ENCODE results near the gene AUNIP.

AUNIP gene

DNA sequence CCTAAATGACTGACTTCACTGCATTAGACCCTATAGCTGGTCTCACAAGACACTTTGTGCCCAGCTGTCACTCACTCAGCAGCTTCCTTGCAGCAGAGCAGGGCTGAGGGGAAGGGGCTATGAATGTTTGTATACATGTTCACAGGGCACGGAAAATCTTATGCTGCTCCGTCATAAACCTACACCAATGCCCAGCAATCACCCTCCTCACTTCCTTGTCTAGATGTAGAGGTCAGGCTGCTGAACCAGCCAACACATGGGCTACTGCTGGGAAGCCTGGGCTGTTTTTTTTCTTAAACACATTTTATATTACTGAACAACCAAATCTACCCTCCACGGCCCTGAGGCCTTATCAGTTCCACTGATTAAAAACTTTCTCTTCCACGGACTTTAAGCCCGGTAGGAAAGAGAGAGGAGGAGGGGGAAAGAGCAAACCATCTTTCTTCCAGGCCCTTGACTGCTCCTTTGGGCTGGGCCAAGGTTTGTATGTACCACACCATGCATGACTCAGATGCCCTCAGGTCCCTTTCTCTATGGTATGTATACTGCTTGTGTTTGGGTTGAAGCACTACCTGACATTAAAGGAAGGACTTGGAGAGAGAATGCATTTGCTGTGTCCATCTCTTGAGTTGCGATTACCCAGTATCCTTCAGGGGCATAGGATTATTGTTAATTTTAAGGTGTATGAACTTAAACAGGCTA lies 26.8 kb downstream of the AUNIP start:
- no peak for DNase-seq (ENCODE audit: low read depth in 2 of 2, low spot score in 1 of 2)

DNA sequence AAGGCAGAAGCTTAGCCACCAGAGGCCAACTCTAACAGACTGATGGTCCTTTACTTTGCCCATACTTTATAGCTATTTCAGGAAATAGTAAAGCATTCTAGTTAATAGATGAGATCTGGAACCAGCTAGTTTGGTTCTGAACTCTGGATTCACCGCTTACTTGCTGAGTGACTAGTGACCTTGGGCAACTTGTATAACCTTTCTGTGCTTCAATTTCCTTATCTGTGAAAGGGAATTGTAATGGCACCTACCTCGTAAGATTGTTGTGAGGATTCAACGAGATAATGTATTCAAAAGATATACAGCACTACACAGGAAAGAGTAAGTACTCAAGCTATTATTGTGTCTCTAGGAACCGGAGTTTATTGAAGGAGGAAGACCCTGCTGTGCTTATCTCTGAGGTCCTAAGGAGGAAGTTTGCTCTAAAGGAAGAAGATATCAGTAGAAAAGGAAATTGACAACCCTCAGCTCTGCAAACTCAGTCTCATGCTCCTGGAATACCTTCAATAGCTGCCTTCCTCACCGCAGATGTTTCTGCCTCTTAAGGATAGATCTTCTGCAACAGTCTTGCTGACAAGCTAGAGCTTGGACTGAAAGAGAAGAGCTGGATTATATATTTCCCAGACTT lies 27.6 kb downstream of the AUNIP start:
- no peak for DNase-seq (ENCODE audit: low read depth in 2 of 2, low spot score in 1 of 2)

DNA sequence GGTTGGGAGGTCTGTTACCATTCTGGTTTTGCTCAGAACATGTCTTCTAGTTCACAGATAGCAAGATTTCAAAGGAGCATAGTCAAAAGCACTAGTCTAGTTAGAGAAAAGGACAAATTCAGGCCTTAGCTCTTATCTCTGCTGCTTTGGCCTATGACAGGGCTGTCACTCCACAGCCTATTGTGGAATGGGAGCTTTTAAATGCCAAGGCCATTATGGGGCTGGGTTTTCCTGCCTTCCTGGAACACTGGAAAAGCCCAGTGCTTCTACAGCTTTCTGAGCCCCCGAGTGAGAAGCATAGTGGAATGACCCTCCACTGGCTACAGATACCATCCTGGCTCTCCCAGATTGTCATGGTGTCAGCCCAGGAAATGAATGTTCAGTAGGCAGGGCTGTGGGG lies 30.2 kb downstream of the AUNIP start:
- DNase-seq (ENCODE audit: low read depth in 2 of 2, low spot score in 1 of 2): no peak

DNA sequence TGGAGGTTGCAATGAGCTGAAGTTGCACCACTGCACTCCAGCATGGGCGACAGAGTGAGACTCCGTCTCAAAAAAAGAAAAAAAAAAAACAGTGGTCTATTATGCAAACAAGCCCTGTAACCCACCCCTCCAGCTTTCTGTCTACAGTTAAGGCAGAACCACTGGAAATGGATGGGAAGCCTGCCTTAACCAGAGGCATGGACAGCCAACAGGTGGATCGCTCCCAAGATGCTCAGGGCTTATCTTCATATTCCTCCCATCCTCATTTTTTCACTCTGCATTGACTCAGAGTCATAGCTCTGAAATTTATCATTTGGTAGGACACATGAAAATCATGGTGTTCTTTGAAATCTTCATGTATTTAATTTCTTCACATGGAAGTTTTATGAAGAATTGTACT lies 30.8 kb downstream of the AUNIP start:
- no peak for DNase-seq (ENCODE audit: low read depth in 2 of 2, low spot score in 1 of 2)

DNA sequence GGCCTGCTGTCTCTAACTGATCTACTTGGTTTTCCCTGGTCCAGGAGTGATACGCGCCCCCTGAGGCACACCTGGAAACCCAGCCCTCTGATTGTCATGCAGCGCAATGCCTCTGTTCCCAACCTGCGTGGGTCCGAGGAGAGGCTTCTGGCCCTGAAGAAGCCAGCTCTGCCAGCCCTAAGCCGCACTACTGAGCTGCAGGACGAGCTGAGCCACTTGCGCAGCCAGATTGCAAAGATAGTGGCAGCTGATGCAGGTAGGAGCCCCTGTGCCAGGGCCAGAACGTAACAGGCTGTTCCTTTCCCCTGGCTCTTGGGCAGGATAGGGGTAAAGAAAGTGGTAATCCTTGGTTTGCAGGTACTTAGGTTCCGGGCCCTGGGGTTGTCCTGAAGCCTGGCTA lies 32.7 kb downstream of the AUNIP start:
- no peak for DNase-seq (ENCODE audit: low read depth in 2 of 2, low spot score in 1 of 2)

DNA sequence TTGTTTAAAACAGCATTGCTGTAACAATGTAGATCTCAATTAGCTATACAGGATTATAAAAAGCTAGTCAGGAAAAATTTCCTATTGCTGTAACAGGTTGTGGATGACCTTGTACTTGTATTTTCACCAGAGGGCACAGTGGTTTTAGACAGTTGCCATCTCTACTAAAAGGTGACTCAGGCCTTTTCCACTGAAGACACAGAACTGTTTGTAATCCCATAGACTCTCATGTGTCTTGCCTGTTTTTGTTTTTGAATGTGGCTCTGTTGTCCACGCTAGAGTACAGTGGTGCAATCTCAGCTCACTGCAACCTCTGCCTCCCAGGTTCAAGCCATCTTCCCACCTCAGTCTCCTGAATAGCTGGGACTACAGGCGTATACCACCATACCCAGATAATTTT lies 33.7 kb downstream of the AUNIP start:
- no peak for DNase-seq (ENCODE audit: low read depth in 2 of 2, low spot score in 1 of 2)

DNA sequence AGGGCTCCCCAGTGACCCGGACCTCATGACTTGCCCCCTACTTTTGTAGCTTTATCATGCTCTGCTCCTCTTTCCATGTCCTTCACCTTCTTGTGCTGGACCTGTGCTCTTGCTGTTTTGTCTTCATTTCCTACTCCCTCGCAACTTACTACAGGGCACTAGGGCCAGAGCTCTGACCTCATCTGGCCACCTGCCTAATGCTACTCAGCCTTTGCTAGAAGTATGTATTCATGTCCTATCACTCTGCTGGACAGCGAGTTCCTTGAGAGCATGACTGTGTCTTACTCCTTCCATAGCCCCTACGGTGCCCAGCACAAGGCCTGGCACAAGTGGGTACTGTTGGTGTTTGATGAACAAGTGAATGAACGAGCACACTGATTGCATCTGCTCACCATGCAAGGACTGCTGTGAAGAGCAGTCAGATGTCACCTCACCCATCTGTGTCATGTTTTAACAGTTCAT lies 37.6 kb downstream of the AUNIP start:
- no peak for DNase-seq (ENCODE audit: low read depth in 2 of 2, low spot score in 1 of 2)

DNA sequence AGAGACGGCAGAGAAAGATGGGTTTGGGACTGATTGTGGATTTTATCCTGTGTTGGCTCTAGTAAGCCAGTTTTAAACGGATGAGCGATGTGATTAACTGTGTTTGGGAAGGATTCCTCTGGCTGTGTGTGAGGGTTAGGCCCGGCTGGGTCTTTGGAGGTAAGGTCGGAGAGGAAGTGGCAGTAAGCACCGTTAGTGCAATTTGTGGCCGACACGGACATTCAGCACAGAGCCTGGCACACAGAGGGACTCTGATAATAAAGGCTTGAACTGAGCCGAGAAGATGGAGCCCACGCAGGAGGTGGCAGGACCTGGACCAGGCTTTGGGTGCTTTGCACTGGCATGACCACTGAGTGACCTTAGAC lies 38.2 kb downstream of the AUNIP start:
- DNase-seq (ENCODE audit: low read depth in 2 of 2, low spot score in 1 of 2): no peak

DNA sequence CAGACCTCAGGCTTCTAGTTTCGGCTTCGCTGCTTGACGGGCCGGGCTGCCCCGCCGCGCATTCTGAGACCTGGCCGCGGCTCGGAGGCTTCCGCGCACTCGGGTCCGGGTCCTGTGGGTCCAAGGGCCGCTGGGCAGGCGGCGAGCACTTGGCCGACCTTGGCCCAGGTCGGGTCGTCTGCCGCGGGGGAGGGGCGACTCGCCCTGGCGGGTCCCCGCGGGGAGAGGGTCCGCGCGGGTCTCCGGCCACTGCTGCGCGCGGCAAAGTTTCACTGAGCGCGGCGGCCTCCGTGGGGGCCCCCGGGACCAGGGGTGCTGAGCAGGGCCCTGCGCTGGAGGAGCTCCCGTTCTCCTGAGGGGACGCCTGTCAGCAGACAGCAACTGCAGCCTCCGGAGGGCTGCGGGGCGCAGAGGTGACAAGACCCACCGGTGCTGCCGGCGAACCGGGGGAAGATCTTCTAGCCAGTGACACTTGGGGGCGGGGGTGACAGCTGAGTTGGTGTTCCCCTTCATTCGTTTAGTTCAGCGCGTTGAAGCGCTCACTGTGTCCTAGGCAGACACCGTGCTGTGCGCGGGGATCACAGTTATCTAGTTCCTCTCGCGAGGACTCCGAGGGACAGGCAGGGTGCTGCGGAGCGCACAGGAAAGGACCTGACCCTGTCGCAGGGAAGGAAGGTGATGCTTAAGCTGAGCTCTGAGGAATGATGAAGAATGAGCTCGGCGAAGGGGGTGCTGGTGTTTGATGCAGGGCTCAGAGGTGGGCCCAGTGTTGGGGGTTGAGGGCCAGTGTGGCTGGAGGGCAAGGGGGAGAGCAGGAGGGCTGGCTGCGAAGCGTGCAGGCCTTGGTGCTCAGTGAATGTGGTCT lies 38.8 kb downstream of the AUNIP start:
- peak in 1 of 2 donors; percentile 46 for DNase-seq (ENCODE audit: low read depth in 2 of 2, low spot score in 1 of 2)

DNA sequence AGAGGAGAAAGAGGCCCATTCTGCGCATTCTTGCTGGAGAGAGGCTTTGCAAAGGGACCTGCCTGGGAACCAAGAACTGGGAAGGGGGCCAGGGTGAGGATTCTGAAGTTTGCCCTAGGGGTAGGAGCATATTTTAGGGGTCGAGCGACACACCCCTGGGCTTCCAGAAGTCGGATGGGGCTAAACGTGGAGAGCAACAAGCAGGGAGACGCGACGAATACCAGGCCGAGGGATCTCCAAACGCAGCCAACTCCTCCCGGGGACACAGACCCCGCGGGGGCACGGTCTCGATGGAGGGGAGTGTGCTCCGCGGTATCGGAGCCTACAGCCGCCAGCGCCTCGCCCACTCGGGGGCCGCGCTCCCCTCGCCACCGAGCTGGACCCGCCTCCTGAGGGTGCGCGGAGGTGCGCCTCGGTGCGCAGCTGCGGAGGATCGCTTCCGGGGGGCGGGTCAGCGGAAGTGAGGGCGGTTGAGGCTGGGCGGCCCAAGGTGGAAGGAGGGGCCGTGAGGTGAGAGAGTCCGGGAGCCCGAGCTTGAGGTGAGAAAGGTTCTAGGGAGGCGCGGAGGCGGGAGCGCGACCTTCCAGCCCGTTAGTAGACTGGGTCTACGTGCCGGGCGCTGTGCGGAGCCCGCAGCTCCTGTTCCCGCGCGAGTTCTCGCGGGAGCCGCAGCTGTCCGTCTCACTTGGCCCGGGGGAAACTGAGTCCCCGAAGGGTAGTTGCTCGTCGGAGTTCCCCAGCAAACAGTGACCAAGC lies 39.6 kb downstream of the AUNIP start, which contains the start of gene MTFR1L:
Gene MTFR1L (plus strand): TSS at position 464 of the 756 bp plus-strand sequence. CDS start 3,151 bp downstream, outside the sequence.
- DNase-seq (ENCODE audit: low read depth in 2 of 2, low spot score in 1 of 2): peak; percentile 85 to 91

DNA sequence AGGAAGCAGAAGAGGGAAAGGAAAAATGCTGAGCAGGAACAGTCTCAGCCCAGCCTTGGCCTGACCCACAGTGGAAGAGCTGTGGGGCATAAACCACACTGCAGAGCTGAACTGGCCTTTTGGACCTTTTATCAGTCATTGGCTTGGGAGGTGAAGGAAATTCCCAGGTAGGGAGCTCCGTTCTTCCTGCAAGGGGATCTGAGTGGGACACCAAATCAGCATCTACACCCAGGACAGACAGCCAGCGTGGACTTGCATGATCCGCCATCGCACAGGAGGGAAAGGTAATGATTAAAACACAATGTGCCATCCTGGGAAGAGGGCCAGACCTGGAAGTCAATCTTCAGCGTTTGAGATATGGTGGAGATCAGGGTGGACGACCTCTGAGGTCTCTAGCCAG lies 40.7 kb downstream of the AUNIP start:
- DNase-seq (ENCODE audit: low read depth in 2 of 2, low spot score in 1 of 2): no peak

DNA sequence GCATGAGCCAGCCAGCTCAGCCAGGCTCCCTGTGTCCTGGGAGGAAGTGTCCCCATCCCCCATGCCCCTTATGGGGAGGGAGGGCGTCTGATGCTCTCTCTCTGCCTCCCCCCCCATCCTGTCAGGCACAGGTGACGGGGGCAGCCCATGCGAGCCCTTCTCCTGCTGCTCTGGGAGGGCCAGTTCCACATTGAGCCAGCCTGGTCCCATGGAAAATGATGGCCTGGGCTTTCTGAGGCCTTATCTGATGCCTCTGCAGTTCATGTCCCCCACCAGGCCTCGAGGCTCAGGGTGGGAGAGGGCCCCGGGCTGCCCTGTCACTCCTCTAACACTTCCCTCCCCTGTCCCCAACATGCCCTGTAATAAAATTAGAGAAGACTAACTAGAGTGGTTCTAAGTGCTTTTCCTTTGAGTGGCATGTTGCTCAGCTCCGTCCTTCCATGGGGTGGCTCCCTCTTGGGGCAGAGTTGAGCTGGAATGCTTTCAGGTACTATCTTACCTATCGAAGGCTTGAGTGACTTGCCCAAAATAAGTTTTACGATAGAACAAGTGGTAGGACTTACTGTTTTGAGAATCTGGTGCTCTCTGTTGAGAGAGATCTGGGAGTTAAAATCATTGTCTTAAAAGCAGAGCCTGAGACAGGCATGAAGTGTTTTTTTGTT lies 41.3 kb downstream of the AUNIP start:
- no peak for DNase-seq (ENCODE audit: low read depth in 2 of 2, low spot score in 1 of 2)

DNA sequence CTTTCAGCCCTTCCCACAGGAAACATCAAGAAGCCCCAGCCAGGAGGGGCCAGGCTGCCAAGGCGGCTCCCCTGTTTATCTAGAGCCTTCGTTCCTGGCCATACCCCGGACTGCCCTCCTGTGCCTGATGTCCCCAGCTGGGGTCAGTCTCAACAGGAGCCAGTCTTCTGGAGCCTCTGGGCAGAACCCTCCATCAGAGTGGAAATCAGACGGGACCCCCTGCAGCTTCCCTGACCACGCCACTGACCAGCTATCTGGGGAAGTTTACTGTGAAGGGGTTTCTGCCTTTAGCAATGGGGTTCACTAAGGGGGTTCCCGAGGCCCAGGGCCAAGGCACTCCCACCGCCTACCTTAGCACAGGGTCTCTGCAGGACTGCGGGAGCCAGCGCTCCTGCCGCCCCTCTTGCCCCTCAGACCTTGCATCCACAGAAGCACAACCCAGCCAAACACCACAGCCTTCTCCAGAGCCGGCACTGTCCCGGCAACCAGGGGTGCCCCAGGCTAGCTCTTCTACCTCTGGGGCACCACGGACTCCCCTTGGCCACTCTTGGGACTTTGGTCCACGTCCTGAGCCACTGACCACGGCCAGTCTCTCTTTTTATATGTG lies 43.0 kb downstream of the AUNIP start:
- no peak for DNase-seq (ENCODE audit: low read depth in 2 of 2, low spot score in 1 of 2)

DNA sequence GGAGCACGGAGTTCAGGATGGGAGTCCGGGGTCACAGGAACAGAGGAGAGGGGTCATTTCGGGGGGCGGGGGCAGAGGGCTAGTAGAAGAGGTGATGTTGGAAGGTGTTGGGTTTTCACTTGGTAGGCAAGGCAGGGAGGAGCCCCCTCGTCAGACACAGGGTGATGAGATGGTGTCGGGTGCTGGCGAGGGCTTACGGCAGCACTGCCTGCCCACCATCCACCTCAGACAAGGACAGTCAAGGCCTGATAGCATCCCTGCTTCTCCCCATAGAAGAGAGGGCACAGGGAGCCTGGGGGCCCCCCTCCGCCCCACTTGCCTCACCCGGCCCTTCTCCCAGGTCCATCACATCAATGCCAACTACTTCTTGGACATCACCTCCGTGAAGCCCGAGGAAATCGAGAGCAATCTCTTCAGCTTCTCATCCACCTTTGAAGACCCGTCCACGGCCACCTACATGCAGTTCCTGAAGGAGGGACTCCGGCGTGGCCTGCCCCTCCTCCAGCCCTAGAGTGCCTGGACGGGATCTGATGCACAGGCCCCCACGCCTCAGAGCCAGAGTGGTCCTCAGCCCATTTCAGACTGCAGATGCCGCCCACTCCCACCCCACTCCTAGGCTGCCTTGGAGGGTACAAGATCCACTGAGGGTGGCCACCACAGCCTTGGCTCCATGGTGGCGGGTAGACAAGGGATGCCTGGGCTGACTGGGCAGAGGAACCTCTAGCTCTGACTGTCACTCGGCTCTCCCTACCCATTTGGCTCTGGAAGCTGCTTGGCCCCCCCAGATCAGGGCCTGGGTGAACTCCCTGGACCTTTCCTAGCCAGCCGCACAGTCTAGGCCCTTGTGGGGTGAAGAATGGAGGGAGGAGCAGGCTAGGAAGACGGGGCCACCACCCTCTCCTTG lies 43.8 kb downstream of the AUNIP start:
- no peak for DNase-seq (ENCODE audit: low read depth in 2 of 2, low spot score in 1 of 2)

DNA sequence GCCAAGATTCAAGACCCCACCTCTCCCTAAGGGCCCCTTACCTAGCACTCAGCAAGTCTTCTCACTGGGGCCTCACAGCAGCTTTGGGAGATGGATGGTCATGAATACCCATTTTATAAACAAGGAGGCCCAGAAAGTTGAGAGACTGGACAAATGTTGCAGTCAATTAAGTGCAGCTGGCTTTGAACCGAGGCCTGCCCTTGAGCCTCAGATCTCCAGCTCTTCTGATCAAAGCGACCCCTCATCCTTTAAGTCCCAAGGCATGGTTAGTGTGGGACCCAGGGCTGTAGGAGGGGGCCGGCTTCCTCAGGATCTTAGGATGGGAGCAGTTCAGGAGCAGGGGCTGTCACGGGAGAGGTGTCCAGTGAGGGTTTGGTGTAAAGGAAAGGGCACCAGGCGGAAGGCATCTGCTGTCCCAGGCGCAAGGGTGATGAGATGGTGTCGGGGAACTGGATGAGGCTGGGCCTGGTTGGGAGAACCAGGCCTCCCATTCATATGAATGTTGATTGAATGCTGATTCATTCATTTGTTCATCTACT lies 44.6 kb downstream of the AUNIP start:
- DNase-seq (ENCODE audit: low read depth in 2 of 2, low spot score in 1 of 2): no peak

DNA sequence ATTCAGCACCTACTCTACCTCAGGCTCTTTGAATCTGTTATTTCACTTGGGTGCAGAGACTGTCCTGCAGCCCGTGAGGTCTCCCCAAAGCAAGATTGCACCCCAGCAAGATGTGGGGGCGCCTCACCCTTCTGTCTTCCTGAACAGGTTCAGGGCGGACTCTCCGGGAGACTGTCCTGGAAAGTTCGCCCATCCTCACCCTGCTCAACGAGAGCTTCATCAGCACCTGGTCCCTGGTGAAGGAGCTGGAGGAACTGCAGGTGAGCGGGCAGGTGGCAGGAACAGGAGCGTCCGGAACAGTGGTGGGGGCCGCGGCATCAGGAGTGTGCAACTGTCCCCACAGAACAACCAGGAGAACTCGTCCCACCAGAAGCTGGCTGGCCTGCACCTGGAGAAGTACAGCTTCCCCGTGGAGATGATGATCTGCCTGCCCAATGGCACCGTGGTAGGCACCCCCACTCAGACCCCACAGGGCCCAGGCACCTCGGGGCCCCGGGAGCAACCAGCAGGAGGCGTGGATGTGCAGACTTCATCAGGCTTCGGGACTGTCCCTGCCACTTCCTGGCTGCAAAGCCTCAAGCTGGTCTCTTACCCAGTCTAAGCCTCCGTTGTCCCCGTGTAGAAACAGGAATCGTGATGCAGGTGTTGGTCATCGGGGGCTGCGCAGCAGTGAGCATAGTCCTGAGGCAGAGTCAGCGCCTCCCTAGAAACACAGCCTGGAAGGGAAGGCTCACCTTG lies 45.4 kb downstream of the AUNIP start:
- no peak for DNase-seq (ENCODE audit: low read depth in 2 of 2, low spot score in 1 of 2)

DNA sequence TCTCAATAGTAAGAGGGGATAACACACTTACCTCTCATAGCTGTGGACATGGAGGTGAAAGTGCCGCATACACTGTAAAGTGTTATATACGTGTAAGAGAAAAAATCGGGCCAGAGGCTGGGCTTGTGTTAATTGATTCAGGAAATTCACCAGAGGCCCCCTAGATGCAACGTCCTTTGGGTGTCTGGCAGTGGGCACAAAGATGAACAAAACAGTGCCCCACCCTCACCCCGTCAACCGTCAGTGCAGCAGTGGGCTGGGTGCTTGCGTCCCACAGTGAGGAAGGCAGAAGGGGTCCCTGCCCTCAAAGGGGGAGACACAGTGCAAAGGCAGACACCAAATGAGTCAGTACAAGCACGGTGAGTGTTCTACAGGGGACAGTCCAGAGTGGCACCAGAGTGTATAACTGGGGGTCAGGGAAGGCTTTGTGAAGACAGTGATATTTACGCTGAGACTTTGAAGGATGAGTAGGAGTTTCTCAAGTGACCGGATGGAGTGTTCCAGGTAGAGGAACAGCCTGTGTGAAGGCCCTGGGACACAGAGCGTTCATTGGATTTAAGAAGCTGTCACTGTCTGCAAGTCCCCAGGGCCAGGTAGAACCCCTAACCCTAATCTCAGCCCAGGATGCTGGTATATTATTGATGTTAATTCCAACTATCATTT lies 46.1 kb downstream of the AUNIP start:
- DNase-seq (ENCODE audit: low read depth in 2 of 2, low spot score in 1 of 2): no peak
